ENCODE measurements around the gene GMEB2.

Gene GMEB2

GRCh38 chr20:63648895-63649589 lies 22.1 kb upstream of the GMEB2 start:
- TF ChIP-seq CTCF (IDR thresholded peaks at IDR 0.05): no peak
- DNase-seq: no peak
- Mint-ChIP-seq H3K9me3 (no peaks in the 10 kb centered on the region), H3K4me1 (peaks cover 14% of the 10 kb centered on the region), H3K36me3 (ENCODE audit: low read depth) (no peaks in the 10 kb centered on the region), H3K27me3 (ENCODE audit: low read depth, poor library complexity) (peaks cover 42% of the 10 kb centered on the region), H3K27ac (no peak overlapping the region), H3K4me3 (no peak overlapping the region)

- TF ChIP-seq CTCF (IDR thresholded peaks at IDR 0.05): no peak
- Mint-ChIP-seq H3K27me3 (ENCODE audit: low read depth, poor library complexity) (peaks cover 47% of the 10 kb centered on the region), H3K4me1 (peaks cover 12% of the 10 kb centered on the region), H3K9me3 (no peaks in the 10 kb centered on the region), H3K36me3 (ENCODE audit: low read depth) (no peaks in the 10 kb centered on the region), H3K27ac (no peak overlapping the region), H3K4me3 (no peak overlapping the region)
- DNase-seq: no peak
Observed at GRCh38 chr20:63648190-63648589, 21.3 kb upstream of the GMEB2 start.

- no peaks in the 10 kb centered on the region for H3K9me3 Mint-ChIP-seq
- H3K27me3 Mint-ChIP-seq (ENCODE audit: low read depth, poor library complexity): peaks cover 34% of the 10 kb centered on the region
- no peak overlapping the region for H3K4me3 Mint-ChIP-seq
- H3K36me3 Mint-ChIP-seq (ENCODE audit: low read depth): no peaks in the 10 kb centered on the region
- TF ChIP-seq CTCF (IDR thresholded peaks at IDR 0.05): no peak
- peaks cover 10% of the 10 kb centered on the region for H3K4me1 Mint-ChIP-seq
- DNase-seq: peak; percentile 34
- H3K27ac Mint-ChIP-seq: no peak overlapping the region
Observed at GRCh38 chr20:63645218-63645617, 18.3 kb upstream of the GMEB2 start.

- H3K4me3 Mint-ChIP-seq: peak overlapping the region; percentile 4
- H3K27ac Mint-ChIP-seq: no peak overlapping the region
Observed at GRCh38 chr20:63643946-63644345, 17.0 kb upstream of the GMEB2 start.

GRCh38 chr20:63643499-63643898 lies 16.6 kb upstream of the GMEB2 start:
- no peak for DNase-seq
- Mint-ChIP-seq H3K4me1 (peaks cover 10% of the 10 kb centered on the region), H3K27ac (no peak overlapping the region), H3K4me3 (peak overlapping the region; percentile 80), H3K27me3 (ENCODE audit: low read depth, poor library complexity) (peaks cover 26% of the 10 kb centered on the region), H3K36me3 (ENCODE audit: low read depth) (no peaks in the 10 kb centered on the region), H3K9me3 (no peaks in the 10 kb centered on the region)
- TF ChIP-seq CTCF (IDR thresholded peaks at IDR 0.05): no peak

More at GRCh38 chr20:63643946-63644345, 17.0 kb upstream of the GMEB2 start:
- Mint-ChIP-seq H3K36me3 (ENCODE audit: low read depth) (no peaks in the 10 kb centered on the region), H3K4me1 (peaks cover 10% of the 10 kb centered on the region), H3K27me3 (ENCODE audit: low read depth, poor library complexity) (peaks cover 30% of the 10 kb centered on the region), H3K9me3 (no peaks in the 10 kb centered on the region)
- no peak for DNase-seq
- no peak for TF ChIP-seq CTCF (IDR thresholded peaks at IDR 0.05)

All from nephron progenitor cell (in vitro differentiated cells).